ENCODE results near the gene USP10.

USP10 gene

DNA sequence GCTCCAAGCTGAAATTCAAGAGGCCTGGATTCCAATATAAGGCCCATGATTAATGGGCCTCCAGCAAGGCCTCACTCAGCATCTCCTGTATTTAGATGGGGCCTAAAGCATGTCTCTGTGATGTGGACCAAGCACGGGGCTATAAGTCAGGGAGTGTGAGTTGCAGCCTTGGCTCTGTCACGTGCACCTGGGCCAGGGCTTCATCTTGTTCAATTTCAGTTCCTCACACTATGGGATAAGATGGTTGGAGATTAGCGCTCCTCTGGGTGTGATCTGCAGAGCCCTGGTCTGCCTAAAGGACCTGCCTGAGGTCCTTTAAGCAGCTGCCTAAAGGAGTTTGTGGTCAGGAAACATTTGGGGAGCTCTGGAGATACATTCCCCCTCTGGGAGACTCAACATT is 26.2 kb upstream of the USP10 start:
- TF ChIP-seq, protein P1, sequence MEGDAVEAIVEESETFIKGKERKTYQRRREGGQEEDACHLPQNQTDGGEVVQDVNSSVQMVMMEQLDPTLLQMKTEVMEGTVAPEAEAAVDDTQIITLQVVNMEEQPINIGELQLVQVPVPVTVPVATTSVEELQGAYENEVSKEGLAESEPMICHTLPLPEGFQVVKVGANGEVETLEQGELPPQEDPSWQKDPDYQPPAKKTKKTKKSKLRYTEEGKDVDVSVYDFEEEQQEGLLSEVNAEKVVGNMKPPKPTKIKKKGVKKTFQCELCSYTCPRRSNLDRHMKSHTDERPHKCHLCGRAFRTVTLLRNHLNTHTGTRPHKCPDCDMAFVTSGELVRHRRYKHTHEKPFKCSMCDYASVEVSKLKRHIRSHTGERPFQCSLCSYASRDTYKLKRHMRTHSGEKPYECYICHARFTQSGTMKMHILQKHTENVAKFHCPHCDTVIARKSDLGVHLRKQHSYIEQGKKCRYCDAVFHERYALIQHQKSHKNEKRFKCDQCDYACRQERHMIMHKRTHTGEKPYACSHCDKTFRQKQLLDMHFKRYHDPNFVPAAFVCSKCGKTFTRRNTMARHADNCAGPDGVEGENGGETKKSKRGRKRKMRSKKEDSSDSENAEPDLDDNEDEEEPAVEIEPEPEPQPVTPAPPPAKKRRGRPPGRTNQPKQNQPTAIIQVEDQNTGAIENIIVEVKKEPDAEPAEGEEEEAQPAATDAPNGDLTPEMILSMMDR (IDR thresholded peaks at IDR 0.05), result no peak
- TF ChIP-seq ZFX (IDR thresholded peaks at IDR 0.05; ENCODE audit: borderline replicate concordance), result no peak
- no peak overlapping the region for H3K27ac ChIP-seq

DNA sequence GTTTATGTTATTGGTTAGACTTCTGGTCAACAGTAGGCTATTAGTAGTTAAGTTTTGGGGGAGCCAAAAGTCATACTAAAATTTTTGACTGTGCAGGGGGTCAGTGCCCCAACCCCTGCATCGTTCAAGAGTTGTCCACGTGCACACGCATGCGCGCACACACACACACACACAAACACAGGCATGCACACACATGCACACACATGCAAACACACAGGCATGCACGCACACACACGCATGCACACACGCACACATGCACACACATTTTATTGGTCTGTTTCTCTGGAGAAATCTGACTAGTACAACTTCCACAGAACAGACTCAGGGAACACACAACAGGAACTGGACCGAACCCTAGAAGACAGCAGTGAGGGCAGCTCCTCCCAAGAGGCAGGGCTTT is 24.4 kb upstream of the USP10 start:
- no peak for TF ChIP-seq ZFX (IDR thresholded peaks at IDR 0.05; ENCODE audit: borderline replicate concordance)
- TF ChIP-seq, protein P1 (IDR thresholded peaks at IDR 0.05), result no peak
- no peak overlapping the region for H3K27ac ChIP-seq

DNA sequence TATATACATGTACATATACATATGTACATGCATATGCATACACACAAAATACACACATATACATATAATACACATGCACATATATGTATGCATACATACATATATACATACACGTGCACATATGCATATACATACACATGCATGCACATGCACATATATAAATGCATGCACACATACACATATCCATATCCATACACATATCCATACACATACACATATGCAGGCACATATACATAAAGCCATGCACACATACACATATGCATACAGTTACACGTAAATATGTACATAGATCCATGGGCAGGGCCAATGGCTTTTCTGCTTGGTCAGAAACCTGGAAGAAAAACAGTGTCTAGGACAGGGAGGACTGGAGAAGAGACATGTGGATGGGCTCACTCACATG is 23.9 kb upstream of the USP10 start:
- TF ChIP-seq ZFX (IDR thresholded peaks at IDR 0.05; ENCODE audit: borderline replicate concordance), result no peak
- TF ChIP-seq, protein P1 (IDR thresholded peaks at IDR 0.05), result no peak
- H3K27ac ChIP-seq, result no peak overlapping the region

DNA sequence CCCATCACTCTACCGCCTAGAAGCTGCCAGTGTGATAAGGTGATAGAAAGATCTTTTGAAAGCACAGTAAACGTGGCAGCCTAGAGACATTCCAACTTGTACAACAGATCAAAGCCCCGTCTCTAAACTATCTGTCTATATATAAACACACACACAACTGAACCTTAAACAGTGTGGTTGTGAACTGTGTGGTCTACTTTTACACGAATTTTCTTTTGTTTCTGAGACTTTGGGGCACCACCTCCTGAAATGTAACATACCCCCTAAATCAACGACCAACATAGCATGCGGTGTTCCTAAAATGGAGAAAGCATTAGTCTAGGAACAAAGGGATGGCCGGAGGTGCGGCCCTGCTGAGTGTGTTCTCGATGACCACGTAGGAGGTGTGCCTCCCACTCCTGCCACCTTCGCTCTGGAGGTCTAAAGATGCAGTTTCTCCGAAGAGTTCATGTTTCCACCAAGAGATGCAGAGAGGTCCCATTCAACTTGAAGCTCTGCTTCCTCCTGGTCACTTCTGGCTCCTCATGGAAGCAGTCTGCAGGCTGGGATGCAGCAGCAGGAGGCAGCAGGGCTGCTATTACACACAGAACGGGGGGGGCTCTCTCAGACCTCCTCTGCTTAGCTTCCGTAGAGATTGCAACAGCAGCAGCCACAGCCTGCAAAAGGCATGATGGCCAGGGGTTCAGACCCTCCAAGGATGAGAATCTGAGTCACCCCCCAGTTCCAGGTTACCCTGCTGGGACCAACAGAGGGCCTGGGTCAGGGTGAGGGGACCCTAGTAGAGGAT is 22.6 kb upstream of the USP10 start:
- no peak overlapping the region for H3K27ac ChIP-seq
- TF ChIP-seq, protein P1 (IDR thresholded peaks at IDR 0.05), result no peak

DNA sequence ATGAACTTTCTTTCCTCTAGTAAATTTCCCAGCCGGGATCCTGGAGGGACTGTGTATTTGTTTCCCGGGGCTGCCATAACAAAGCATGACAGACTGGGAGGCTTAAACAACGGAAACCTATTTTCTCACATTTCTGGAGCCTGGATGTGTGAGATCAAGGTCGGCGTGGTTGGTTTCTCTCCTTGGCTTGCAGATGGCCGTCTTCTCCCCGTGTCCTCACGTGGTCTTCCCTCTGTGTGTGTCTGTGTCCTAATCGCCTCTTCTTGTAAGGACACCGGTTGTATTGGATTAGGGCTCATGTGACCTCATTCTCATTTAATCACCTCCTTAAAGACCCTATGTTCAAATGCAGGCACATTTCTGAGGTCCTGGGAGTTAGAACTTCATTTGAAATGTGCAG is 22.0 kb upstream of the USP10 start:
- no peak overlapping the region for H3K27ac ChIP-seq
- TF ChIP-seq, protein P1 (IDR thresholded peaks at IDR 0.05), result no peak
- TF ChIP-seq ZFX (IDR thresholded peaks at IDR 0.05; ENCODE audit: borderline replicate concordance), result no peak

DNA sequence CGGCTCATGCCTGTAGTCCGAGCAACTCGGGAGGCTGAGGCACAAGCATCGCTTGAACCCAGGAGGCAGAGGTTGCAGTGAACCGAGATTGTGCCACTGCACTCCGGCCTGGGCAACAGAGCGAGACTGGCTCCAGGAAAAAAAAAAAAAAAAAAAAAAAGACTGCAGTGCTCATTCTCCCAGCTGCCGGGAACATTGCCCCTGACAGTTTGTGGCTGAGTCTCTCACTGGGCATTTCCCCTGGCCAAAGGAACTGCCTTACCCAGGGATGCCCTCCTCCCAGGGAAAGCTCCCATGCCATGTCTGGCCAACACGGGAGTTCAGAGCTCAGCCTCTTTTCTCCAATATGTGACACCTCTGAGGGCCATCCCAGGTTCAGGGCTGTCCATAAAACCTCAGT is 21.3 kb upstream of the USP10 start:
- H3K27ac ChIP-seq, result no peak overlapping the region
- TF ChIP-seq ZFX (IDR thresholded peaks at IDR 0.05; ENCODE audit: borderline replicate concordance), result no peak
- TF ChIP-seq, protein P1 (IDR thresholded peaks at IDR 0.05), result no peak

DNA sequence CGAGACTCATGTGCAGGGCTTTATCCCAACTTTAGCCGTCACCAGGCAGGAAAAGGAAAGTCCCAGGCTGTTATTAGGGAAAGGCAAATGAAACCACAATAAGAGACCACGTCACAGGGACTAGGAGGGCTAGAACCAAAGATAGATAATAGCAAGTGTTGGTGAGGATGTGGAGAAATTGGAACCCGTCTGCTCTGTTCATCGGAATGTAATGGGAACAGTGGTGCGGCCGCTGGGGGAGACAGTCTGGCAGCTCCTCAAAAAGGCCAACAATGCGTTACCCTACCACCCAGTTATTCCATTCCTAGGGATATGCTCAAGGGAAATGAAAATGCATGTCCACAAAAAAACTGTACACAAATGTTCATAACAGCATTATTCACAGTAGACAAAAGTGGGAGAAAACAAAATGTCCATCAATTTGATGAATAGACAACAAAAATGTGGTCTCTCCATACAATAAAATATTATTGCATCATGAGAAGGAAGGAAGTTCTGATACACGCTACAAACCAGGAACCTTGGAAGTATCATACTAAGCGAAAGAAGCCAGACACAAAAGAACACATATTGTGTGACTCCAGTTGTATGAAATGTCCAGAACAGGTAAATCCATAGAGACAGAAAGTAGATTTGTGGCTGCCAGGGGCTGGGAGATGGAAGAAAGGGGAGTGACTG is 19.5 kb upstream of the USP10 start:
- TF ChIP-seq, protein P1 (IDR thresholded peaks at IDR 0.05), result no peak
- TF ChIP-seq ZFX (IDR thresholded peaks at IDR 0.05; ENCODE audit: borderline replicate concordance), result no peak
- no peak overlapping the region for H3K27ac ChIP-seq

Measured in 22Rv1 (cell line).